NCI-H524 treated with DMSO at 0.1 percent for 48 hours (cell line): Measurements from ENCODE around the gene TBC1D22A.
"Not testable (repeated sequence)": the region's sequence is repeated elsewhere in the genome, so short reads cannot be mapped to it uniquely, and the experiment has no call there.

ENCODE experiments used
- DNase-seq: peaks from one replicate; lab custom pipeline; 2025; lab: John Stamatoyannopoulos, UW

The TBC1D22A gene, protein sequence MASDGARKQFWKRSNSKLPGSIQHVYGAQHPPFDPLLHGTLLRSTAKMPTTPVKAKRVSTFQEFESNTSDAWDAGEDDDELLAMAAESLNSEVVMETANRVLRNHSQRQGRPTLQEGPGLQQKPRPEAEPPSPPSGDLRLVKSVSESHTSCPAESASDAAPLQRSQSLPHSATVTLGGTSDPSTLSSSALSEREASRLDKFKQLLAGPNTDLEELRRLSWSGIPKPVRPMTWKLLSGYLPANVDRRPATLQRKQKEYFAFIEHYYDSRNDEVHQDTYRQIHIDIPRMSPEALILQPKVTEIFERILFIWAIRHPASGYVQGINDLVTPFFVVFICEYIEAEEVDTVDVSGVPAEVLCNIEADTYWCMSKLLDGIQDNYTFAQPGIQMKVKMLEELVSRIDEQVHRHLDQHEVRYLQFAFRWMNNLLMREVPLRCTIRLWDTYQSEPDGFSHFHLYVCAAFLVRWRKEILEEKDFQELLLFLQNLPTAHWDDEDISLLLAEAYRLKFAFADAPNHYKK

DNA sequence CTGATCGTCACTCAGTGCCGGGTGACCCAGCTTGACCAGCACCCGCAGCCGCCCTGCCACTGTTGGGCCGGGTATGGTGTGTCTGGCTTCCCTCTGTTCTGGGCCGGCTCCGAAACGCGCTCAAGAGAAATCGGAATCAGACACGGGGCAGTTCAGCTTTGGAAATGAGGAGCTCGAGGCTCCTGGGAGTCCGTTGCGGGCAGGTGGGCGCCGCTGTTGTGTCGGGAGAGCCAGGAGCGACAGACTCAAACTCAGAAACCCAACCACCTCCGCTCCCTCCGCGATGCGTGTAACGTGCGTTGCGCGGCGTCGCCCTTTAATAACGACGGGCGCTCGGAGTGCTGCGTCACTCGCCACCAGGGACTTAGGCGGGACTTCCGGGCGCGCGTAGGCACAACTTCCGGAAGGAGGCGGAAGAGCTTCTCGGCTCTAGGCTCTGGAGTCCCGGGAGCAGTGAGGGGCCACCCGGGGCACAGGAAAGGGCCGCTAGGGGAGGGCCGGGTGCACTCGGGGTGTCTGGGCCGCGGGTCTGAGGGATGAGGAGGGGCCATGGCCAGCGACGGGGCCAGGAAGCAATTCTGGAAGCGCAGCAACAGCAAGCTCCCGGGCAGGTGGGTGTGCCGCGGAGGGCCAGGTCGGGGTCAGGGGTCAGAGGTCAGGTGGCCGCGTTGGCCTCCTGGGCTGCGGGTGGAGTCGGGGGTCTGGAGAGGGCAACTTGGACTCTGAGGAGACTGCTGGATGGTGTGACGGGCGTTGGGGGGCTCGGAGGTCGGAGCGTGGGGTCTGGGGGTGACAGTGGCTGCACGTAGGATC is at the start of gene TBC1D22A:
TSS of gene TBC1D22A (plus strand) at position 413 of the 813 bp plus-strand sequence. CDS start at position 550, 137 bp downstream.
- peak; percentile 75 for DNase-seq

DNA sequence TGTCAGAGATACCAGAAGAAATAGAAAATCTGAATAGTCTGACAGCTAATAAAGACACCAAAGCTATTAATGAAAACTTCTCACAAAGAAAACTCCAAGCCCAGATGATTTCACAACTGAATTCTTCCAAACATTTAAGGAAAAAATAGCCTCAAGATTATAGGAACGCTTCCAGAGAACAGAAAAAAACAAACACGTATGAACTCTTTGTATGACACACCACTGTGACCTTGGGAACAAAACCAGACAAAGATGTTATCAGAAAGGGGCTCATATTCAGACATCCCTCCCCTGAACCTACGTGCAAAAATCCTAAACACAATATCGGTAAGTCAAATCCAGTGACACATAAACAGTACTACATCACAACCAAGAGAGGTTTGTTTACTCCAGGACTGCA is 47.9 kb upstream of the TBC1D22A start:
- no peak for DNase-seq

DNA sequence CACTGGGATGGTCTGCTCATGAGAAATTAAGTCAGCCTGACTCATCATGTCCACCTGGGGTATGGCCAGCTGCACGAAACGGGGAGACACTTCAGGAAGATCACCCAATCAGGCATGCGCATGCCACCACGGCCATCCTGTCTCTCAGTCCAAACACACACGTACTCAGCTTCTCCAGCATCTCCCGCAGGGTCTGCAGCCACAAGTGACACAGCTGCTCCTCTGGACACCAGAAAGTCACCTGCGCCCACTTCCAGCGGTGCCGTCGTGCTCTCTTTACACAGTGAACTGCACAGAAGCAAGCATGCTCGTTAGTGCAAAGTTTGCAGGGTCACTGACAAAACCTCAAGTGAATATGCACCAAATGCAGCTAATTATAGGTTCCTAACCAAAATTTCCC is 42.5 kb upstream of the TBC1D22A start:
- no peak for DNase-seq

DNA sequence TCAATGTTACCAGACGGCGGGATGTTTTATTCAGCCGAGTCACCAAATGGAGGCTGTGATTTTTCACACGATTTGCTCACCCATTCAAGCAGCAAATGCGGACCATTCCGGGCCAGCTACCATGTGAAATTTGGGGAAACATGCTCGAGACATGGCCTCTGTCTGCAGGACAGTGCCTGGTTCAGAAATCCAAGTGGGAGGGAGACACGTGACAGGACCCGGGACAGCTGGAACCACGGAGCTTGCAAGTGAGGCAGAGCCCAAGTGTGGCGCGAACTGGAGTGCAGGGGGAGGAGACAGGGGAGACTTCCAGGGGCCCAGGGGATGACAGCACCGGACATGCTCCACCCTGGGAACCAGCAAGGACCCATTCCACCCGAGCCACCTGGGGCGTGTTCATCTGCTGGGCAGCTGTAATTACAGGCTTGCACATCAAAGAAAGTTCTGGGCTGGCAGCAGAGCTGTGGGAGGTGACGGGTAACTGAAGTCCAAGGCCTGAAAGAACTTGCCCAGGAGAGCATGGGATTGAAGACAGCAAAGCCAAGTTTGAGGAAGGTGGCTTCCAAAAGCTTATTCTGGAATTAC is 40.9 kb upstream of the TBC1D22A start:
- no peak for DNase-seq

DNA sequence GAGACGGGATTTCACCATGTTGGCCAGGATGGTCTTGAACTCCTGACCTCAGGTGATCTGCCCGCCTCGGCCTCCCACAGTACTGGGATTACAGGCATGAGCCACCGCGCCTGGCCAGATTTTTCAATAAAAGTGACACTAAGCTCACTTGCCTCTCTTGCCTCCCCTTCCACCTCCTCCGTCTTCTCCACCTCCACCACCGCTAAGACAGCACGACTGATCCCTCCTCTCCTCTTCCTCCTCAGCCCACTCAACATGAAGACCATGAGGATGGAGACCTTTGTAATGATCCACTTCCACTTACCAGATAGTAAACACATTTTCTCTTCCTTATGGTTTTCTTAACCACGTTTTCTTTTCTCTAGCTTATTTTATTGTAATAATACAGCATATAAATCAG is 38.6 kb upstream of the TBC1D22A start:
- DNase-seq = no peak

DNA sequence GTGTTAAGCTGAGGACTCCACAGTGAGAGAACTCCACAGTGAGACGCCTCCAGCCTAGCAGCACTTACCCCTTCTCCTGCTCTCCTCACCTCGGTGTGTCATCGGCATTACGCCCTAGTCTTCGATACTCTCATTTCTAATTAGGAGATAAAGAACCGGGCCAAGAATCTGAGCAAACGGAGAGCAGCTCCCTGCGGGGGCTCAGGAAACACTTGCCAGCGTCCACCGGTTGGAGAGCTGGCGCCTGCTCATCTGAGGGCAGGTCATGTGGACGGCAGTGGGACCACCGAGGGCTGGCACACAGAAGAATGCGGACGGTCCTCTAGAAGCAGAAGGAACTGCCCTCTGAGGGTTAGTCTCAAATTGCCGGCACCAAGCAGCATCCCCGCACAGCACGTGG is 37.4 kb upstream of the TBC1D22A start:
- no peak for DNase-seq

DNA sequence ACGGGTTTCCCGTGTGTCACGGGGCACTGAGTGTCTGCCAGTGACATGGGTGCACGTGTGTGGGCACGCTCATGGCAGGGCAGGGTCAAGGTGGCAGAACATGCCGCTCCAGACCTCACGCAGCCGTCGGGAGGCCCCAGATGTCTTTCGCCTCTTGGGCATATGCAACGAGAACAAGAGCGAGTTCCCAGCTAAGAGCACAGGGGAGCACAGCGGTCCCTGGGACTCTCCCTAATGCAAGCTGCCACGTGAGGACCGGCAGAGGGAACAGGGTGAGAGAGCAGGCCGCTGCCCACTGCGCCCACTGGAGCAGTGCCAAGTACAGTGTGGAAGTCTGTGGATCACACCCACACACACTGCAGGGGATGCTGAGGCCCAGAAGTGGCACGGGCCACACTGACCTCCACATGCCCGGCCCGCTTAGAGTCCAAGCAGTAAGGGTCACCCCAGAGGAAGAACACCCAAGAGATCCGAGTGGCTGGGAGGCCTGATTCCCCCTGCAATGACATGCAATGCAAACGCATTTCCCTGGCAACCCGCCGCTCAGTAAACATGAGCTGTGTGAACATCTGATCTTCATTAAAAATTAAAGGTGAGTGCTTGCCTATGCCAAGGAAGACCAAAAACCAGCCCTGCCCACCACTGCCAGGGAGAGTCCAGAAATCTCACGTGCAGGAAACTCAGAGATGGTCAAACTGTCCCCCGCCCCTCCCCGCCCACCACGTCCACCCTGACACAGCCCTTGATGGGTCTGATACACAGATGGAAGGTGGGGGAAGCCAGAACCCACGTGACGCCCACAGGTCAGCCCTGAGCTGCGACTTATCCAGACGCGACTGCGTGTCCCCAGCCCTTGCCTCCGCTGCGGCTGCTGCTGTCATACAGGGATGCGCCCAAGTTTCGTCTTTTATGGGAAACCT is 36.1 kb upstream of the TBC1D22A start:
- no peak for DNase-seq

DNA sequence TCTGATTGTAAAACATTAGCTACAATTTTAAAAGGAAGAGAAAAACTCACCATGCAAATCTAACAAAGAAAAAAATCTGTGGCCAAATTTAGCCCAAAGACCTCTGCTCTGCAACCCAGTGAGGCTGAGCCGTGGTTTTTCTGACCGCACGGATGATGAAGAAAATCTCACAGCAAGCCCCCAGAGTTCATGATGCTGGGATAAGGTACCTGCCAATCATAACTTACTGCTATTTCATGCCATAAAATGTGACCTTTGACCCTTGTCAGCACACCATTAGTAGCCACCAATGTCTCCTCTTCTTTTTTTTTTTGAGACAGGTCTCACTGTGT is 35.5 kb upstream of the TBC1D22A start:
- DNase-seq = no peak

DNA sequence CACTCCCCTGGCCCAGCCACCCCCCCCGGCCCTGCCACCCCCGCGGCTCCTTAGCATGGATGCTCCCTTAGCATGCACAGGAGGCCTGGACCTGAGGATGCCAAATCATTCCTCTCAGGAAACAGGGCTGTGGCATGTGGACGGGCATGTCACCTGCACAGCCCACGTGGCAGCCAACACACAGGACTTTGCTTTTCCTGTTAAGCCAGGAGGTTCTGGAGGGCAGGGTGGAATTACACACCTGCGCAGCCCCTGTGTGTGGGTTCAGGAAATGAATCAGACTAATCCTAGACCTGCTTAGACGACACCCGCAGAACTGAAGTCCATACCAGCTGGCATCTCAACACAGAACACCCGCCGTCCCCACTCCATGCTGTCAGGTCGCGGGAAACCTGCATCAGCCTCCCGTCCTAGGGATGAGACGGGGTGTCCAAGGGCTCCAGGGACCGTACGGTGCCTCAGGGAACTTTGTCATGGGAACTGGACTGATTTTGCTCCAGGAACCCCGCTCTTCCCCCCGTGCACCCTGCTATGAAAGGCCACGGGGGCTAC is 34.6 kb upstream of the TBC1D22A start:
- DNase-seq = no peak

DNA sequence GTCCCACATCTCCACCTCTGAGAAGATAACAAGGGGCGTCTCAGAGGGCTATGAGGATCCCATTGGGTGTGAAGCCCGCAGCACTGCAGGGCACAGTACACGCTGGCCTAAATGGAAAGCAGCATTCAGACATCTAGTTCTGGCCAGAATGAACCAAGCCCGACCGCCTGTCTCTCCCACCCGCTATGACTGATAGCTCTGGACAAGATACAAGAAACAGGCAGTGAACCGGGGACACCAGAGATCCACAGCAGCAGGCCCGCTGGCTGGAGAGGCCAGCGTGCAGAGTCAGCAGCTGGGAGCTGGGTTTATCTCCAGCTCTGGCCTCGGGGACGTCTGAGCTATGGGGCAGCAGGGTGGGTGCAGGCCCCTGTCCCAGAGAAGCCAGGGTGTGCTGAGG is 34.0 kb upstream of the TBC1D22A start:
- no peak for DNase-seq

DNA sequence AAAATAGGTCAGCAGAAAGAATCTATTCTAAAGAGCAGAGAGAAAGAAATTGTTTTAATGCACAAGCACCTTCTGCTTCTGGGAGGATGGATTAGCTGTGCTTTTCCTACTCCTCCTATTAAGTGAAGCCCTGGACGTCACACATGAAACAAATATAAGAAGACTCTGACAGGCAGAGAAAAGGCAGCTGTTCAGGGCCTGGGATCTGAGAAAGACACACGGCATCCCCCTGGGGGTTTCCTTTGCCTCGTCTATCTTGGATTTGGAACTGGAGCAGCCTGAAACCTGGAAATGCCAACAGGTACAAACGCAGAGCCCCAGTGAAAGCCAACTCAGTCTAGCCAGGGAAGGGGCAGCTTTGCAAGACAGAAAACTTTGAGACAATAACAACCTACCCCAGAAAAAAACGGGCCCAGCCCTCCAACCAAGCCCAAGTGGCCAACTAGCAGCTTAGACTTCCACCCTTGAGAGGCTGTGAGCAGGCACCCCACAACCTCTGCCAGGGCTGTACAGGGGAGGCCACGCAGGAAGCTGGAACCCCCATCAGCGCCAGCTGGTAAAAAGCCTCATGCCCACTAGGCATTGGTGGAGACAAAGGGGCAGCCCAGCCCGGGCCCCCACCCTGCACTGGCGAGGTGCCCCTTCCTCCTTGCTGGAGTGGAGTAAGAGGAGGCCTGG is 31.7 kb upstream of the TBC1D22A start:
- DNase-seq = no peak

DNA sequence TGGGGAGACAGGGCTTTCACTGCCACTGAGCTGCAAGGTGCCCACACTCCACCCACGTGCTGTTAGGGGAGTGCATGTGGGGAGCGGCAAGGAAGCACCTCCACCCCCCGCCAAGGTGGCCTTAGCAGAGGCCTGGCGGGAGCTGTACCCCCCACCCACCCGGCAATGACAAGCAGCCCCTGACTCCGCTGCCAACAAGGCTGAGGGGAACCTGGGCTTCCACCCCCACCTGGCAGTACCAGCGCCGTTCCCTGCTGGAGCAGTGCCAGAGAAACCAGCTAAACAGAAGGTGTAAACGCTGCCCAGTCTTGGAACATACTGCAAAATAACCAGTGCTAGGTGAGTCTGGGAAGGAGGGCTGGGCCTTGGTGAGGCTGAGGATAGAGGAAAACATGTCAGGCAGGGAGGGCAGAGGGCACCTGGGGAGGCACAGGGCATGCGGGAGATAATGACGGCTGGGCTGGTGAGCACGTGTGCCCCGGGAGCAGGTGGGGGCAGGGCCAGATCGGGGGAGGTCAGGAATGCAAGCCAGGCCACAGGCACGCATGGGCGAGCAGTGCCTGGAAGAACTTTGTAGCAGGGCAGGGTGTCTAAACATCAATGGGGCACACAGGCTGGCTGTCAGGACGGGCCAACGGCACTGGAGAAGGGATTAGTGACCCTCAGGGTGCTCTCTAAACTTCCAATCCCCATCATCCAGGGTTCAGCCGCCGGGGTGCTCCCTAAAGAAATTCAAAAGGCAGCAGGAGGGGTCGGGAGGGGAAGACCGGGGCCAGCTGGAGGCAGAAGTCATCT is 31.0 kb upstream of the TBC1D22A start:
- DNase-seq = no peak

DNA sequence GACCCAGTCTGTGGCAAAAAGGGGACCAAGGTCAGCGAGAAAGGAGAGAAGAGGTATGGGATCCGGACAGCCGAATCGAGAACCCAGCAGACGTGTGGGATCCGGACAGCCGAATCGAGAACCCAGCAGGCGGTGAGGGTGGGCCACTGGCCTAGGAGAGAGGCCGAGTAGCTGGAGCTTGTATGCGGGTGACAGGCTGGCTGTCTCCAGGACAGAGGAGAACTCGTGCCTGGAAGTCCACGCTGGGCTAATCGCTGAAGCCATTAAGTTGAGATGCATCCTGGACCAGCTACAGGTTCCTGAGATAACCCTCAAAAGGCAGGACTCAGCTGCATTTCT is 30.4 kb upstream of the TBC1D22A start:
- no peak for DNase-seq

DNA sequence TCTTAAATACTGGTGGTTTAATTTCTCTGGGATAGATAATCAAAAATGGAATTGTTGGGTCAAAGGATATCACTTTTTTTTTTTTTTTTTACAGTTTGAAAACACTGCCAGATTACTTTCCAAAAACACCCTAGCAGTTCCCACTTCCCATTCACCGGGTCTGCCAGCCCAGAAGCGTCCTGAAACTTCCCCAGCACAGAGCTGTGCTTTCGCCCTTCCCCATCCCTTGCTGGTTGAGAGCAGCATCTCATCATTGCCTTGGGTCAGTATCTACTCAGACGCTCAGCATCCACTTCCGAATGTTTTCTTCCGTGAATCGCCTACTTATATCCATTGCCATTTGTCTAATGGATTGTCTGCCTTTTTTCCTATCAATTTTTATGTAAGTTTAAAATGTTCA is 29.9 kb upstream of the TBC1D22A start:
- no peak for DNase-seq

DNA sequence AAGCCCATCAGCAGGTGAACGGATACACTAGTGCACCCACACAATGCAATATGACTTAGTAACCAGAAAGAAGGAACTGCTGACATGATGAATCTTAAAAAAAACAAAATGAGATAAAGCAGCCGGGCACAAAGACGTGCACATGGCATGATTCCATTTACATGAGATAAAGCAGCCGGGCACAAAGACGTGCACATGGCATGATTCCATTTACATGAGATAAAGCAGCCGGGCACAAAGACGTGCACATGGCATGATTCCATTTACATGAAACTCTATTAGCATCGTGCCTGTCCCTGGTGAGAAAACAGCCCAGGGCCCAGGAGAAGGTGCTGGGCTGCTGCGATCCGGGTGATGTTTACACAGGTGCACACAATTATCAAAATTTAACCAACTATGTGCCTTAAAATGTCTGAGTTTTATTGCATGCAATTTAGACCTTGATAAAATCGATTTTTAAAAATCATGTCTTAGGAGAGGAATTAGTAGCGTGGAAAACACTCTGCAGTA is 28.2 kb upstream of the TBC1D22A start:
- DNase-seq = not testable (repeated sequence)

DNA sequence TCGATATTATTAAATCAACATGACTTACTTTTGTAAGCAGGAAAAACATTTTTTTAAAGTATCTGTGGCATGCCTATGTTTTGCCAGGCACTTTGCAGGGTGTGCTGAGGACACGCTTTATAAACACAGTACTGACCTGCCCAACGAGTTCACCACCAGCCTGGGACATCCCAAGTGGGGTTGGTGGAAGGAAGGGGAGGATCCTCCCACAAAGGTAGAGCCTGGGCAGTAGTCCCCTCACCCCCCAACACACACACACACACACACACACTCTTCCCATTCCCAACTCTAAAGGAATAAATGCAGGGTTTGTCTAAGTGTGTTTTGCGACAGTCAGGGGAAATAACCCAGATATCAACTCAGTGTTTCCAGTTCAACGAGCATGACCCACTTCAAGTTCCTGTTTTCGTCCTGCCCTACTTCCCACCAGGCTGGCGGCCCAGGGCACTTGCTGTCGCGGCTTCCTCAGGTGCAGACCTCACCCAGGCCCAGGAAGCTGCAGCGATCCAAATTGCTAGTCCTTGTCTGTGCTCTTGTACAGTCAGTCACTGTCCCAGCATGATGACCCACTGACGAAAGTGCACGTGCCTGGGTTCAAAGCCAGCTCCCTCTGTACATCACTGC is 27.5 kb upstream of the TBC1D22A start:
- DNase-seq = no peak

DNA sequence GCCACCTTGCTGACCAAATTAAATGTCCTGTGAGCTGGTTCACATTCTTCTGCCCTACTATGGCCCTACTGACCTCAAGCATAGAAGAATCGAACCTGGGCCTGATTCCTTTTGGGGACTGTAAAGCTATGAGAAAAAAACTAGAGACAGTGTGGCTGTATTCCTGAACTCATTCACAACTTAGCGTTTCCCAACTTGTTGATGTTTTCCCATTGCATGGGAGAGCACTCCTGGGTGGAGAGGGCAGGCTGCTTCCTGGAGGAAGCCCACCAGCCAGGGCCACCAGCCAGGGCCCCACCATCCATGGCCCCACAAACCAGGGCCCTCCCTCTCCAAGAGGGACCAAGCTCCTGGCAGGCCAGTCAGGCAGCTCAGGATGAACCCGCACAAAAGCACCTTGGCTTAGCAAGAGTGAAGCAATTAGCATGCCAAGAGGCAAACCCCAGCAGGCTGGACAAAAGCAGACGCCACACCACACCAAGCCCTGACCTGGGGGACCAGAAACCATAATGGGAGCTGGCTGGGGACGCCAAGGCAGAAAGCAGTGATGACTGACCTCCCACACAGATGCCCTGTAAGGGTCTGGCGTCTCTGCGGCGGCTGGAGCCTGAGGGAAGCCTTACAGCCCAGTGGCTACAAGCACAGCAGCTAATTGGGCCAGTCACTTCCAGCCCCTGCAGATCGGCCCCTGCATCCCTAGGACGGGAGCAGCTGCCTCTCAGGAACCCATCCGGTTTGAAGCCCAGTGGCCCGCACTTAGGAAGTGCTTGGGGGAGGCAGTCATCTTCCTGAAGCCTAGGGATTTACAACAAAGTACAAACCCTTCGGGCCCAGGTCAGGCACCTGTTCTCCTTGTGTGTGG is 26.5 kb upstream of the TBC1D22A start:
- DNase-seq = no peak

DNA sequence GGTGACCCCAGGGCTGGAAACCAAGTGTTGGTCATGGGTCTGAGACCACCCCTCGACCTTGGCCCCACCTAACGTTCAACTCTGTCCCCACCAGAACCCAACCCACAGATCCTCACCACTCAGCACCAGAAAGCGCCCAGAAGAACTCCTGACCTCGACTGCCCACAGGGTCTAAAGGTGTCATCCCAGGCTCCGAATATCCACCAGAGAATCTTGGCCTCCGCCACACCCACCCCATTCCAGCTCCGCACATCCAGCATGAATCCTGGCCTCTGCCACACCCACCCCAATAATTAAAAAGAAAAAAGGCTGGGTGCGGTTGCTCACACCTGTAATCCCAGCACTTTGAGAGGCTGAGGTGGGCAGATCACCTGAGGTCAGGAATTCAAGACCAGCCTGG is 25.7 kb upstream of the TBC1D22A start:
- no peak for DNase-seq
